GM18909 (cell line): ENCODE measurements around the gene TEX14.

Experiments
- ATAC-seq: cut with Tn5 transposase; IDR thresholded peaks from one replicate; pipeline ENCODE4 v1.9.1; 2021; ENCODE audit warnings: mild to moderate bottlenecking; ENCODE audit not compliant: unreplicated experiment, poor library complexity

The TEX14 gene

DNA sequence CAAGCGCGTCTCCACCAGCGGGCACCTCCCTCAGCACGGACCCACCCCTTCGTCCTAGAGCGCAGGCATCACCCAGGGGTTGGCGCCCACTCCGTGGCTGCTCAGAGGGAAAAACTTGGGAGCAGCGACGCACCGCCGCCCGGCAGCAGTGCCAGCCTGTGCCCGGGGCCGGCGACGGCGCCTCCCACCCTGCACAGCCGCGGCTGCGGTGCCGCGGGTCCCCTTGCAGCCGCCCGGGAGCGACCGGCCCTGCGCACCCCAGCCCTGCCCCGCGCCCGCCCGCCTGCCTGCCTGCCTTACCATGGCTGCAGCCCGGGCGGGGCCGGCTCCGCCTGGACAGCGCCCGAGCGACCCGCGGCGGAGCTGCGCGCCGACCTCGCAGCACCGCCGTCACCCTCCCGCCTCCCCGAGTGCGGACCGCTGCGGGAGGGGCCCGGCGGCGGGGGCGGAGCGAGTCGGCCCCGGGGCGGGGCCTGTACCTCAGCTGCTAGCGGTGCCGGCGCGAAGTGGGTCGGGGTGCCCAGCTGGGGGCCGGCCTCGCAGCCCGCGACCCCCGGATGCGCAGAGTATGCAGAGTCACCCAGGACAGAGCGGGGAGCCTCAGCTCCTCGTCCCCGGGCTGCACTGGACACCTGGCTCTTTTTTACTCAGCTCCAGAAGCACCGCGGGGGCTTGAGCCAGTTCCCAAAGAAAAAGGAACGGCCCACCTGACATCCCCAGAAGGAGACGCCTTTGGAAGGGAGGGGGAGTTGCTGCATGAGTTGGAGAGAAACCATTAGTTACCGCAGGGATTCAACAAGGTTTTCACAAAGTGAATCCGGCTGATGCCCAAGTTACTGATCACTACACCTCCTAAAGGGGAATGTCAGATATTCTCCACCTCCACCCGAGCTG is 159.9 kb downstream of the TEX14 start:
- peak; percentile 63 for ATAC-seq

- ATAC-seq = no peak
Observed at GRCh38 chr17:58531122-58531521, 160.7 kb downstream of the TEX14 start.

GRCh38 chr17:58530655-58531054 is 161.2 kb downstream of the TEX14 start:
- no peak for ATAC-seq

DNA sequence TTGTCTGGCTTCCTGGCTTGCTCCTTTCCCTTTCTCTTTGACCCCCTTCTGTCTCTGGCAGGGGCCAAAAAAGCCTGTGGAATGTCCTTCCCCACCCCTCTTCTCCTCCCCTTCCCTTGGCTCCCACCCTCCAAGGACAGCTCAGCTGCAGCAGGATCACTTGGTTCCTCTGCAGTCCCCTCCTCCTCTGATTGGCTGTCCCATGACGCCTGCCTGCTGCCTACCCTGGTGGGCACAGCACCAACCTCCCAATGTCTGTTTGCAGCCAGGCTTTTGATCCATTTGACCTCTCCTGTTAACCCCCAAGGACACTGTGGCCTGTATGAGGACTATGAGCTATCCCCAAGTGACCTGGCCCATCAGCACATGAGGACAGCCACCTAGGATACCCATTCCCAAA is 162.6 kb downstream of the TEX14 start:
- no peak for ATAC-seq

- no peak for ATAC-seq
Observed at GRCh38 chr17:58528443-58528842, 163.4 kb downstream of the TEX14 start.

- ATAC-seq = no peak
Observed at GRCh38 chr17:58527949-58528348, 163.9 kb downstream of the TEX14 start.

DNA sequence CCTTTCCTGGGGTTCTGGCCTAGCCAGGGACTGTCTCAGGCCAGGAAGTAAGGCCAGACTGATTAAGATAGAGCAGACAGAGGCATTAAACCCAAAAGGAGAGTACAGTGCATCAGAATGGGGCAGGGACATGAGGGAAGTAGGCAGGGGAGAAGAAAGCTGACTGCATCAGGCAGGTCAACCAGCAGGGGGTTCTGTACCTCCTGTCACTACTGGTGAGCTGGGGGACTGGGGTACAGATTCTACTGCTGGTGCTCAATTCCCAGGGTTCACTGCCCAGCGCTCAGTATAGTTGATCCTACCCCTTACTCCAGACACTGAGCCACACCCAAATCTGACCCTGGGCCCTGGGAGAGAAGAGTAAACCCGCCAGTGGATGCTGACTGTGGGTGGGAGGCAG is 164.5 kb downstream of the TEX14 start:
- no peak for ATAC-seq

- no peak for ATAC-seq
Observed at GRCh38 chr17:58525239-58525638, 166.6 kb downstream of the TEX14 start.

DNA sequence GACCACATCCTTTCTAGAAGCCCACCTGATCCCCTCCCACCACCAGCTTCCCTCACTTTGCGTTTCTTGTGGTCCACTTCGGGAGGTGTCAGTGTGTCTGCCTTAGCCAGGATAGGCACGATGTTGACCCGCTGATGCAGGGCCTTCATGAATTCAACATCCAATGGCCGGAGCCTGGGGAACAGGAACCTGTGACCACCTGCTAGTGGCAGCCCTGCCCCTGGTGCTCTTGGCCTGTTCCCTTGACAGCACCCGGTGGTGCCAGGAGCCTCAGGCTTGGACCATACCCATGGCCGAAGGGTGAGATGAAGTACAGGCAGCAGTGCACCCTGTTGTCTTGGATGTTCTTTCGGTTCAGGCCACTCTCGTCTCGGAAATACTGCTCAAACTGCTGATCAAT is 170.2 kb downstream of the TEX14 start:
- no peak for ATAC-seq

GRCh38 chr17:58520843-58521430 is 170.9 kb downstream of the TEX14 start:
- ATAC-seq = no peak

- ATAC-seq = peak; percentile 84
Observed at GRCh38 chr17:58517928-58518609, 173.8 kb downstream of the TEX14 start.

- no peak for ATAC-seq
Observed at GRCh38 chr17:58517378-58517927, 174.4 kb downstream of the TEX14 start.

GRCh38 chr17:58516644-58517377 is 175.0 kb downstream of the TEX14 start:
- no peak for ATAC-seq

DNA sequence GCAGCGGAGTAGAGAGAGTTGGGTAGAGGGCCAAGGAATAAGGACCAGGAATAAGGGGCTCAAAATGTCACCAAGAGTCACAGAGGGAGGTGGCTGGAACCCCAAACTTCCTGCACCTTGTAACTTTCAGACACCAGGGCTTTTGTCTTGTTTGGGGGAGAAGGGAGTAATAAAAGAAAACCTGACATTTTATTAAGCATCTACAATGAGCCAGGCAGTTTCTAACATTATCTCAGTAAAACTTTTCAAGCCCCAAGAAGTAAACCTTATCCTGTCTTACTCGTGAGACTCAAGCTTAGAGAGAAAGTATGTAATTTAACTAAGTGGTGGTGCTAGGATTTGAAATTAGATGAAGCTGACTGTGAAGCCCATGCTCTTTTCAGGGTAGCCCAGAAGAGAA is 176.6 kb downstream of the TEX14 start:
- ATAC-seq = no peak

- no peak for ATAC-seq
Observed at GRCh38 chr17:58514770-58515157, 177.1 kb downstream of the TEX14 start.

DNA sequence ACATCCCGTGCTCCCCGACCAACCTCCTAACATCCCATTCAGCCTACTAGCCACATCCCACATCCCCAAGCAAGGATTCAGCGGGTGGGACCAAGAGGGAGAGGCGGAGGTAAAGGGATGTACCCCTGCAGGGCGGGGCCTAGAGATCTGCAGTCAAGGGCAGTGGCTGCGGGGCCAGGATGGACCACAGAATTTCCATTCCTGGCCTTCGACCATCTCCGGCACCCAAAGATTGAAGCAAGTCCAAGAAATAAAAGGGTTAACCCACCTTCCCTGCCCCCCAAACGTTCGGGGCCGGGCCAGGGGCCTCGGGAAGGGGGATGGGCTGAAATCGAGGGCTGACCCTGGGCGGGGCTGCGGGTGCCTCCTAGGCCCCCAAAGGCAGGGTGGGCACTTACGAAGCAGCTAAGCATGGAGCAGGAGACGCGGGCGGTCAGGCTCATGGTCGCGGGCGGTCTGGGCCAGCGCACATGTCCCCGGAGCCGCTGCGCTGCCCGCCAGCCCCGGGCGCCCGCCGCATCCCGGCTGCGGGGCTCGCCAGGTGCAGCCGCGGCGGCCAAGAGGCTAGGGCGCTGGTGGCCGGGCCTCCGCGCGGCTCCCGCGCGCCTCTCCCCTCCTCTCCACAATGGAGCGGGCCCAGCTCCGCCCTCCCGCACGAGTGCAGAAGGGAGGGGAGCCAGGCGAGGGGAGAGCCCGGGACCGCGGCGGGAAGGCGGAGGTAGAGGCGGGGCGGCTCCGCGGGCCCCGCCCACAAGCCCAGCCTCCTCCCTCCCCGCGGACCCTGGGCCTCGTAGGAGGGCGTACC is 177.7 kb downstream of the TEX14 start, which contains the start of gene MTMR4:
Gene MTMR4, minus strand, starts transcription at position 674 of the 805 bp plus-strand sequence. Its CDS starts 231 bp downstream, at position 443.
- ATAC-seq = no peak

- ATAC-seq = no peak
Observed at GRCh38 chr17:58513267-58513964, 178.4 kb downstream of the TEX14 start.

- ATAC-seq = no peak
Observed at GRCh38 chr17:58510075-58510474, 181.8 kb downstream of the TEX14 start.
